NCI-H1436 treated with DMSO at 0.1 percent for 48 hours (cell line): ENCODE data around the gene ARHGAP6.
"Not testable (repeated sequence)": the region's sequence is repeated elsewhere in the genome, so short reads cannot be mapped to it uniquely, and the experiment has no call there.

Source experiments
- DNase-seq: peaks from one replicate; lab custom pipeline; 2025; lab: John Stamatoyannopoulos, UW

Gene ARHGAP6

GRCh38 chrX:11397680-11398079 lies 268.0 kb downstream of the ARHGAP6 start:
- DNase-seq: no peak

- no peak for DNase-seq
Observed at GRCh38 chrX:11395859-11396258, 269.9 kb downstream of the ARHGAP6 start.

- no peak for DNase-seq
Observed at GRCh38 chrX:11393949-11394654, 271.6 kb downstream of the ARHGAP6 start.

- no peak for DNase-seq
Observed at GRCh38 chrX:11386812-11387211, 278.9 kb downstream of the ARHGAP6 start.

GRCh38 chrX:11386001-11386523 lies 279.7 kb downstream of the ARHGAP6 start:
- no peak for DNase-seq

GRCh38 chrX:11382930-11383329 lies 282.8 kb downstream of the ARHGAP6 start:
- no peak for DNase-seq

- no peak for DNase-seq
Observed at GRCh38 chrX:11381464-11381863, 284.3 kb downstream of the ARHGAP6 start.

- DNase-seq: no peak
Observed at GRCh38 chrX:11380187-11380844, 285.4 kb downstream of the ARHGAP6 start.

- DNase-seq: no peak
Observed at GRCh38 chrX:11376163-11376562, 289.6 kb downstream of the ARHGAP6 start.

GRCh38 chrX:11375614-11376119 lies 290.1 kb downstream of the ARHGAP6 start:
- DNase-seq: no peak

- DNase-seq: no peak
Observed at GRCh38 chrX:11374570-11374969, 291.1 kb downstream of the ARHGAP6 start.

GRCh38 chrX:11371106-11371505 lies 294.6 kb downstream of the ARHGAP6 start:
- DNase-seq: no peak

- no peak for DNase-seq
Observed at GRCh38 chrX:11367609-11368430, 297.9 kb downstream of the ARHGAP6 start.

GRCh38 chrX:11366998-11367595 lies 298.6 kb downstream of the ARHGAP6 start:
- no peak for DNase-seq

- DNase-seq: no peak
Observed at GRCh38 chrX:11365426-11365825, 300.3 kb downstream of the ARHGAP6 start.

GRCh38 chrX:11364835-11365234 lies 300.9 kb downstream of the ARHGAP6 start:
- DNase-seq: no peak

- not testable (repeated sequence) for DNase-seq
Observed at GRCh38 chrX:11363825-11364224, 301.9 kb downstream of the ARHGAP6 start.

- DNase-seq: no peak
Observed at GRCh38 chrX:11363069-11363594, 302.6 kb downstream of the ARHGAP6 start.

GRCh38 chrX:11361666-11362065 lies 304.1 kb downstream of the ARHGAP6 start:
- not testable (repeated sequence) for DNase-seq

GRCh38 chrX:11355944-11356343 lies 309.8 kb downstream of the ARHGAP6 start:
- not testable (repeated sequence) for DNase-seq

- DNase-seq: no peak
Observed at GRCh38 chrX:11355259-11355909, 310.3 kb downstream of the ARHGAP6 start.
